HepG2 (cell line): Measurements from ENCODE around the gene MC3R. TPM values are rescaled to one million over a fixed set of nuclear protein-coding genes. Genes with fewer than 3 reads are reported as not detected.

ENCODE experiments used
- BCL3 ChIP-seq: sonication (generic); formaldehyde crosslinking; IDR thresholded peaks from 2 replicates; pipeline ENCODE4 v1.5.1; 2020; ENCODE audit warnings: mild to moderate bottlenecking, missing genetic modification reagents, moderate library complexity
- SIN3A ChIP-seq: IDR thresholded peaks from 2 replicates; pipeline ENCODE4 v1.6.1; 2011; ENCODE audit warnings: low read depth, mild to moderate bottlenecking, control low read depth, low read length, borderline replicate concordance
- ZNF317 ChIP-seq: sonication (generic); formaldehyde crosslinking; IDR thresholded peaks from 2 replicates; pipeline ENCODE4 v1.5.0; 2020; ENCODE audit warnings: mild to moderate bottlenecking, missing genetic modification reagents
- ZNF407 ChIP-seq: sonication (generic); formaldehyde crosslinking; IDR thresholded peaks from one replicate; pipeline ENCODE4 v1.5.1; 2020; ENCODE audit warnings: mild to moderate bottlenecking, missing genetic modification reagents; ENCODE audit errors: not compliant biosample characterization
- polyA plus RNA-seq, 8 experiments: library from polyadenylated mRNA; depleted of rRNA in 3 of 8; stranded (reverse) in 7 of 8; unstranded in 1 of 8; fragments of >200 nt; fragmentation: Illumina TruSeq in 4 of 8; extraction: Trizol in 4 of 8; gene quantifications; 2 replicates each; pipeline versions ENCODE4 v1.2.1 to v1.2.3, GENCODE V29; 2011 to 2016; ENCODE audit warnings: low read depth in 4 of 8, missing spikeins in 1 of 8, mixed read lengths in 1 of 8; ENCODE audit not compliant: insufficient read depth in 1 of 8
- total RNA-seq, 5 experiments: library from RNA; depleted of rRNA; stranded (reverse); fragments of >200 nt; fragmentation: Illumina TruSeq; extraction: Trizol; gene quantifications; 2 replicates each; pipeline ENCODE4 v1.2.3, GENCODE V29; 2016; ENCODE audit warnings: low read depth in 1 of 5

MC3R gene
- total and polyA plus RNA-seq, 2 of the 13 experiments (the other 11 are each of a cell fraction or from before 2014, with no cell fraction given), result not detected

GRCh38 chr20:56278196-56278595 lies 29.7 kb downstream of the MC3R start (continued):
- TF ChIP-seq BCL3 (CRISPR knock-in tag), result no peak
- TF ChIP-seq SIN3A, result no peak
- no peak for TF ChIP-seq ZNF317 (CRISPR knock-in tag)
- TF ChIP-seq ZNF407, result no peak
